Right atrium auricular region (tissue), 2 donors: ENCODE data around the gene PCDHGA9. TPM values are rescaled to one million over a fixed set of nuclear protein-coding genes. Genes with fewer than 3 reads are reported as not detected.
"Not testable (repeated sequence)": the region's sequence is repeated elsewhere in the genome, so short reads cannot be mapped to it uniquely, and the experiment has no call there.

Experiments used
- DNase-seq: peaks from one replicate; pipeline ENCODE4 v3.0.0-alpha.2; 2019; ENCODE audit warnings: low spot score
- H3K27ac ChIP-seq, 2 donors: fragments of 200-600 bp; sonication (generic); 1 replicate in 1 of 2; 2 replicates in 1 of 2; pipeline ENCODE4 v1.5.1; 2016 to 2019
- H3K27me3 ChIP-seq, 2 donors: fragments of 200-600 bp; sonication (generic); one replicate each; pipeline versions ENCODE4 v1.5.1 to v1.6.0; 2017 to 2019
- H3K36me3 ChIP-seq: fragments of 200-600 bp; sonication (generic); one replicate; pipeline ENCODE4 v1.5.1; 2016
- H3K4me1 ChIP-seq, 2 donors: fragments of 200-600 bp; sonication (generic); one replicate each; pipeline versions ENCODE4 v1.5.1 to v1.6.0; 2017 to 2019
- H3K4me3 ChIP-seq, 2 donors: fragments of 200-600 bp; sonication (generic); 1 replicate in 1 of 2; 2 replicates in 1 of 2; pipeline ENCODE4 v1.5.1; 2017 to 2019; ENCODE audit warnings: mild to moderate bottlenecking in 1 of 2, moderate library complexity in 1 of 2
- H3K9me3 ChIP-seq, 2 donors: fragments of 200-600 bp; sonication (generic); one replicate each; pipeline ENCODE4 v1.5.1; 2019
- total RNA-seq, 2 donors: library from RNA; depleted of rRNA; stranded (reverse); fragments of >200 nt; gene quantifications; one replicate each; pipeline ENCODE4 v1.1.0, GENCODE V29; 2016
- TF ChIP-seq, protein P1 (sequence below), 2 donors: fragments of 200-600 bp; sonication (generic); IDR thresholded peaks; one replicate each; pipeline ENCODE4 v1.5.1; 2019; ENCODE audit warnings: antibody characterized with exemption in 2 of 2

PCDHGA9 gene
- total RNA-seq, 2 donors from 2014 or later, result 3.7 to 5.2 TPM

- TF ChIP-seq, protein P1, sequence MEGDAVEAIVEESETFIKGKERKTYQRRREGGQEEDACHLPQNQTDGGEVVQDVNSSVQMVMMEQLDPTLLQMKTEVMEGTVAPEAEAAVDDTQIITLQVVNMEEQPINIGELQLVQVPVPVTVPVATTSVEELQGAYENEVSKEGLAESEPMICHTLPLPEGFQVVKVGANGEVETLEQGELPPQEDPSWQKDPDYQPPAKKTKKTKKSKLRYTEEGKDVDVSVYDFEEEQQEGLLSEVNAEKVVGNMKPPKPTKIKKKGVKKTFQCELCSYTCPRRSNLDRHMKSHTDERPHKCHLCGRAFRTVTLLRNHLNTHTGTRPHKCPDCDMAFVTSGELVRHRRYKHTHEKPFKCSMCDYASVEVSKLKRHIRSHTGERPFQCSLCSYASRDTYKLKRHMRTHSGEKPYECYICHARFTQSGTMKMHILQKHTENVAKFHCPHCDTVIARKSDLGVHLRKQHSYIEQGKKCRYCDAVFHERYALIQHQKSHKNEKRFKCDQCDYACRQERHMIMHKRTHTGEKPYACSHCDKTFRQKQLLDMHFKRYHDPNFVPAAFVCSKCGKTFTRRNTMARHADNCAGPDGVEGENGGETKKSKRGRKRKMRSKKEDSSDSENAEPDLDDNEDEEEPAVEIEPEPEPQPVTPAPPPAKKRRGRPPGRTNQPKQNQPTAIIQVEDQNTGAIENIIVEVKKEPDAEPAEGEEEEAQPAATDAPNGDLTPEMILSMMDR (IDR thresholded peaks at IDR 0.05), result peak in 1 of 2 donors; percentile 74
- Histone ChIP-seq H3K4me3 (peak within 1 kb of the TSS; percentile 9 to 43), H3K36me3 (peaks cover 7% of the 10 kb centered on the region), H3K27ac (peak within 1 kb of the TSS; percentile 4 to 23), H3K4me1 (peaks cover 0 to 18% of the 10 kb centered on the region in 2 donors), H3K9me3 (peaks cover 6 to 90% of the 10 kb centered on the region in 2 donors), H3K27me3 (no peaks in the 10 kb centered on the region)
- DNase-seq, result peak; percentile 73
These were observed 27.9 kb downstream of the PCDHGA9 start, which contains the start of gene PCDHGA12 for GRCh38 chr5:141430332-141431113. Gene PCDHGA12 (plus strand): TSS chr5:141430507. CDS start chr5:141430760, 253 bp downstream.

DNA sequence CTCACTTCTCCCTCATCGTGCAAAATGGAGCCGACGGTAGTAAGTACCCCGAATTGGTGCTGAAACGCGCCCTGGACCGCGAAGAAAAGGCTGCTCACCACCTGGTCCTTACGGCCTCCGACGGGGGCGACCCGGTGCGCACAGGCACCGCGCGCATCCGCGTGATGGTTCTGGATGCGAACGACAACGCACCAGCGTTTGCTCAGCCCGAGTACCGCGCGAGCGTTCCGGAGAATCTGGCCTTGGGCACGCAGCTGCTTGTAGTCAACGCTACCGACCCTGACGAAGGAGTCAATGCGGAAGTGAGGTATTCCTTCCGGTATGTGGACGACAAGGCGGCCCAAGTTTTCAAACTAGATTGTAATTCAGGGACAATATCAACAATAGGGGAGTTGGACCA is 28.7 kb downstream of the PCDHGA9 start:
- TF ChIP-seq, protein P1 (IDR thresholded peaks at IDR 0.05), result no peak
- no peak for DNase-seq
- no peaks in the 10 kb centered on the region for H3K27me3 ChIP-seq
- peaks cover 0 to 18% of the 10 kb centered on the region in 2 donors for H3K4me1 ChIP-seq
- peak overlapping the region in 1 of 2 donors; percentile 4 for H3K27ac ChIP-seq
- peak overlapping the region; percentile 9 to 43 for H3K4me3 ChIP-seq
- H3K9me3 ChIP-seq, result peaks cover 8 to 90% of the 10 kb centered on the region in 2 donors
- H3K36me3 ChIP-seq, result peaks cover 7% of the 10 kb centered on the region

DNA sequence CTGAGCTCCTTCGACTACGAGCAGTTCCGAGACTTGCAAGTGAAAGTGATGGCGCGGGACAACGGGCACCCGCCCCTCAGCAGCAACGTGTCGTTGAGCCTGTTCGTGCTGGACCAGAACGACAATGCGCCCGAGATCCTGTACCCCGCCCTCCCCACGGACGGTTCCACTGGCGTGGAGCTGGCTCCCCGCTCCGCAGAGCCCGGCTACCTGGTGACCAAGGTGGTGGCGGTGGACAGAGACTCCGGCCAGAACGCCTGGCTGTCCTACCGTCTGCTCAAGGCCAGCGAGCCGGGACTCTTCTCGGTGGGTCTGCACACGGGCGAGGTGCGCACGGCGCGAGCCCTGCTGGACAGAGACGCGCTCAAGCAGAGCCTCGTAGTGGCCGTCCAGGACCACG is 29.7 kb downstream of the PCDHGA9 start:
- H3K4me3 ChIP-seq, DNase-seq, H3K36me3 ChIP-seq, H3K27ac ChIP-seq, H3K27me3 ChIP-seq: not testable (repeated sequence)
- H3K4me1 ChIP-seq, result peaks cover 0 to 18% of the 10 kb centered on the region in 2 donors
- peaks cover 13 to 88% of the 10 kb centered on the region in 2 donors for H3K9me3 ChIP-seq

DNA sequence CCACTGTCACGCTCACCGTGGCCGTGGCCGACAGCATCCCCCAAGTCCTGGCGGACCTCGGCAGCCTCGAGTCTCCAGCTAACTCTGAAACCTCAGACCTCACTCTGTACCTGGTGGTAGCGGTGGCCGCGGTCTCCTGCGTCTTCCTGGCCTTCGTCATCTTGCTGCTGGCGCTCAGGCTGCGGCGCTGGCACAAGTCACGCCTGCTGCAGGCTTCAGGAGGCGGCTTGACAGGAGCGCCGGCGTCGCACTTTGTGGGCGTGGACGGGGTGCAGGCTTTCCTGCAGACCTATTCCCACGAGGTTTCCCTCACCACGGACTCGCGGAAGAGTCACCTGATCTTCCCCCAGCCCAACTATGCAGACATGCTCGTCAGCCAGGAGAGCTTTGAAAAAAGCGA is 30.1 kb downstream of the PCDHGA9 start:
- not testable (repeated sequence) for DNase-seq
- peaks cover 11 to 87% of the 10 kb centered on the region in 2 donors for H3K9me3 ChIP-seq

DNA sequence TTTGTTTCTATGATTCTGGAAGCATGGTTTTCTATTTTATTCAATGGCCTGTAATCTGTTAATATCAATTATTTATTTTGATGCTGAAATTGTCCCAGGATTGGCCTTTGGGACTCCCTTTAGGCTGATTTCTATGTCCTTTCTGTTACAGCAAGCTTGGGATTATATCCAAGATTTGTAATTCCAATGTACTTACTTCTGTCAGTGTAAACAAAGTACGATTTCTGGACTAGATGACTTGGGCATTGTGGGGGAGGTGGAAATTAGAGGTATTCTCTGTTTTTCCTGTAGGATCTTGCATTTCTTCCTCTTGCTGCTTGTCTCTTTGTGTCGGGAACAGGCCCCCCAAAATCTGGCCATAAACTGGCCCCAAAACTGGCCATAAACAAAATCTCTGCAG is 31.4 kb downstream of the PCDHGA9 start:
- no peak overlapping the region for H3K4me3 ChIP-seq
- peaks cover 7 to 74% of the 10 kb centered on the region in 2 donors for H3K9me3 ChIP-seq

More for the DNA sequence above, 30.1 kb downstream of the PCDHGA9 start:
- H3K36me3 ChIP-seq, H3K27ac ChIP-seq, H3K4me3 ChIP-seq, H3K27me3 ChIP-seq: not testable (repeated sequence)
- peaks cover 0 to 18% of the 10 kb centered on the region in 2 donors for H3K4me1 ChIP-seq

DNA sequence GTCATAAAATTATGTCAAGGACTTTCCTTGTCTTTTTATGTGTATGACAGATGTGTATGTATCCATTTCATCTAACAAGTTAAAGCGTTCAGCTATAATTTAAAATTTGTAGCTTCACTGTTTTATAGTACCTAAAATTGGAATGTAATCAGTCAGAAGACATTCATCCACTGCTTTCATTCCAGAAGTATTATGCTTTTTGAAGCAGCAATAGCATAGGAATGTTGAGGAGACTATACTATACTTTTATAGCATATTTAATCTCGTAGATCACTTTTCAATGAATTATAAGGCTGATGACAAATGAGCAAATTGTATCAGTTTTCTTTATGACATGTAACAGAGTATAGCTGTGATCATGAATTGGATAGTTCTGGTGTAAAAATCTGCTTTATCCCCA is 34.6 kb downstream of the PCDHGA9 start:
- no peak overlapping the region for H3K27ac ChIP-seq
- H3K27me3 ChIP-seq, result no peaks in the 10 kb centered on the region
- no peaks in the 10 kb centered on the region for H3K36me3 ChIP-seq
- H3K4me1 ChIP-seq, result peaks cover 0 to 3% of the 10 kb centered on the region in 2 donors
- TF ChIP-seq, protein P1 (IDR thresholded peaks at IDR 0.05), result no peak
- no peak for DNase-seq
- no peak overlapping the region for H3K4me3 ChIP-seq
- peaks cover 11 to 79% of the 10 kb centered on the region in 2 donors for H3K9me3 ChIP-seq

More for the DNA sequence above, 31.4 kb downstream of the PCDHGA9 start:
- Histone ChIP-seq H3K27me3 (no peaks in the 10 kb centered on the region), H3K4me1 (peaks cover 0 to 18% of the 10 kb centered on the region in 2 donors), H3K27ac (no peak overlapping the region), H3K36me3 (no peaks in the 10 kb centered on the region)
- DNase-seq, result no peak
- TF ChIP-seq, protein P1 (IDR thresholded peaks at IDR 0.05), result no peak
